HEK293 (cell line): Measurements from ENCODE around the gene TAX1BP1.

Source experiments
- CTCF ChIA-PET: fragments of 350-600 bp; formaldehyde crosslinking; extraction: SDS; loops from one replicate; lab custom pipeline; 2021; ENCODE audit warnings: antibody characterized with exemption; lab: Yijun Ruan, JAX
- POLR2A ChIA-PET: fragments of 300-600 bp; formaldehyde crosslinking; extraction: SDS; loops from one replicate; lab custom pipeline; 2020; ENCODE audit warnings: antibody characterized with exemption, inconsistent platforms; lab: Yijun Ruan, JAX
- H3K27ac ChIP-seq: fragments of 200-500 bp; sonication (Bioruptor generic); 2 replicates; pipeline ENCODE4 v1.5.1; 2014; ENCODE audit warnings: low read depth, low read length, control low read depth, inconsistent platforms; ENCODE audit errors: extremely low read depth
- H3K36me3 ChIP-seq, 2 experiments: fragments of 200-500 bp in 1 of 2; sonication (Bioruptor generic) in 1 of 2; 1 replicate in 1 of 2; 2 replicates in 1 of 2; pipeline ENCODE4 v1.5.1; 2014 to 2017; ENCODE audit warnings: inconsistent platforms in 2 of 2, low read length in 2 of 2; ENCODE audit not compliant: control insufficient read depth in 2 of 2, insufficient read depth in 1 of 2
- H3K4me1 ChIP-seq: fragments of 200-500 bp; sonication (Bioruptor generic); 2 replicates; pipeline ENCODE4 v1.5.1; 2014; ENCODE audit warnings: mild to moderate bottlenecking, low read length, inconsistent platforms; ENCODE audit not compliant: control insufficient read depth, insufficient read depth
- H3K4me3 ChIP-seq: 2 replicates; pipeline ENCODE4 v1.5.1; 2011; ENCODE audit warnings: low read depth, mild to moderate bottlenecking, control low read depth, low read length, moderate library complexity
- H3K9me3 ChIP-seq: fragments of 200-500 bp; sonication (Bioruptor generic); 2 replicates; pipeline ENCODE4 v1.5.1; 2014; ENCODE audit warnings: low read depth, low read length, inconsistent platforms; ENCODE audit not compliant: control insufficient read depth, insufficient read depth
- BCL11B ChIP-seq: fragments of 450-650 bp; formaldehyde crosslinking; IDR thresholded peaks from 2 replicates; pipeline ENCODE4 v1.5.1; 2016; ENCODE audit warnings: low read depth, missing biosample characterization, missing genetic modification characterization
- MEIS1 ChIP-seq: sonication (generic); formaldehyde crosslinking; IDR thresholded peaks from 2 replicates; pipeline ENCODE4 v1.8.1; 2022; ENCODE audit warnings: missing genetic modification reagents, mild to moderate bottlenecking, borderline replicate concordance
- SP3 ChIP-seq: fragments of 450-650 bp; formaldehyde crosslinking; IDR thresholded peaks from 2 replicates; pipeline ENCODE4 v1.5.1; 2016; ENCODE audit warnings: missing biosample characterization, missing genetic modification characterization
- YY2 ChIP-seq: fragments of 450-650 bp; formaldehyde crosslinking; IDR thresholded peaks from 2 replicates; pipeline ENCODE4 v1.5.1; 2016; ENCODE audit warnings: missing biosample characterization, missing genetic modification characterization
- ZFP41 ChIP-seq: fragments of 450-650 bp; formaldehyde crosslinking; IDR thresholded peaks from 2 replicates; pipeline ENCODE4 v1.5.1; 2016; ENCODE audit warnings: missing biosample characterization, missing genetic modification characterization, borderline replicate concordance
- ZNF114 ChIP-seq: fragments of 450-650 bp; formaldehyde crosslinking; IDR thresholded peaks from 2 replicates; pipeline ENCODE4 v1.5.0; 2017; ENCODE audit warnings: missing biosample characterization, missing genetic modification characterization
- ZNF133 ChIP-seq: fragments of 450-650 bp; formaldehyde crosslinking; IDR thresholded peaks from 2 replicates; pipeline ENCODE4 v1.5.1; 2016; ENCODE audit warnings: missing biosample characterization, missing genetic modification characterization
- ZNF174 ChIP-seq: fragments of 450-650 bp; formaldehyde crosslinking; IDR thresholded peaks from 2 replicates; pipeline ENCODE4 v1.5.0; 2017; ENCODE audit warnings: missing biosample characterization, mild to moderate bottlenecking, missing genetic modification characterization
- ZNF23 ChIP-seq: fragments of 450-650 bp; formaldehyde crosslinking; IDR thresholded peaks from 2 replicates; pipeline ENCODE4 v1.5.1; 2016; ENCODE audit warnings: missing biosample characterization, missing genetic modification characterization, borderline replicate concordance
- ZNF335 ChIP-seq: fragments of 450-650 bp; formaldehyde crosslinking; conservative IDR thresholded peaks from 2 replicates; pipeline ENCODE4 v1.5.1; 2016; ENCODE audit warnings: missing biosample characterization, missing genetic modification characterization
- ZNF548 ChIP-seq: fragments of 450-650 bp; formaldehyde crosslinking; IDR thresholded peaks from 2 replicates; pipeline ENCODE4 v1.5.1; 2016; ENCODE audit warnings: missing biosample characterization, missing genetic modification characterization
- ZNF561 ChIP-seq: fragments of 450-650 bp; IDR thresholded peaks from 2 replicates; pipeline ENCODE4 v1.5.1; 2018; ENCODE audit warnings: missing biosample characterization, missing genetic modification characterization, borderline replicate concordance
- ZNF596 ChIP-seq: fragments of 450-650 bp; IDR thresholded peaks from 2 replicates; pipeline ENCODE4 v1.5.0; 2018; ENCODE audit warnings: missing biosample characterization, mild to moderate bottlenecking, missing genetic modification characterization, moderate library complexity
- ZNF623 ChIP-seq: fragments of 450-650 bp; formaldehyde crosslinking; IDR thresholded peaks from 2 replicates; pipeline ENCODE4 v1.5.1; 2016; ENCODE audit warnings: missing biosample characterization, missing genetic modification characterization
- ZNF660 ChIP-seq: fragments of 450-650 bp; IDR thresholded peaks from 2 replicates; pipeline ENCODE4 v1.5.1; 2018; ENCODE audit warnings: missing biosample characterization, mild to moderate bottlenecking, missing genetic modification characterization
- ZNF747 ChIP-seq: fragments of 450-650 bp; formaldehyde crosslinking; IDR thresholded peaks from 2 replicates; pipeline ENCODE4 v1.5.1; 2016; ENCODE audit warnings: missing biosample characterization, missing genetic modification characterization
- ZSCAN23 ChIP-seq: fragments of 450-650 bp; formaldehyde crosslinking; IDR thresholded peaks from 2 replicates; pipeline ENCODE4 v1.5.1; 2016; ENCODE audit warnings: missing biosample characterization, missing genetic modification characterization
- TF ChIP-seq, protein P1 (sequence below): fragments of 450-650 bp; formaldehyde crosslinking; IDR thresholded peaks from 2 replicates; pipeline ENCODE4 v1.5.1; 2016; ENCODE audit warnings: missing biosample characterization, missing genetic modification characterization
- TF ChIP-seq, protein P2 (sequence below): fragments of 450-650 bp; IDR thresholded peaks from 2 replicates; pipeline ENCODE4 v1.5.1; 2018; ENCODE audit warnings: missing biosample characterization, missing genetic modification characterization
- TF ChIP-seq, protein P3 (sequence below): fragments of 450-650 bp; formaldehyde crosslinking; IDR thresholded peaks from 2 replicates; pipeline ENCODE4 v1.5.1; 2016; ENCODE audit warnings: missing biosample characterization, missing genetic modification characterization, low read depth
- TF ChIP-seq, protein P4 (sequence below): fragments of 450-650 bp; formaldehyde crosslinking; IDR thresholded peaks from 2 replicates; pipeline ENCODE4 v1.5.0; 2017; ENCODE audit warnings: missing biosample characterization, missing genetic modification characterization, borderline replicate concordance

Gene TAX1BP1

DNA sequence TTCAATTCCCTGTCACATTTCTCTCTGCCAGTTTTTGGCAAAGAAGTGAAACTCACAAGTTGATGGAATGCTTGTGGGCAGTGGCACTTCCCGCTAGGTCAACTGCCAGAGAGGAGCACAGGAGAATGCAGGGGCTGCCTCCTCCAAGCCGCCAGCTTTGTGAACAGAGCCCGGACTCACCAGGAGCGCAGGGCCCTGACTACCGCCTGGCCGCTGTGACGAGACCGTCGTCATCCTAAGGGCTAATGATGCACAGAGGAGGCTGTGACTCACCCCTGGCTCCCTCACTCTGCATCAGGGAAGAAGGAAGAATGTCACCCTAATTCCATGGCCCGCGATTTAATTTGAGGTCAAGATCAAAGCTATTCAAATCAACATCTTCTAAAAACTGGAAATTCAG is 123.9 kb downstream of the TAX1BP1 start:
- no peaks in the 10 kb centered on the region for H3K36me3 ChIP-seq
- H3K4me1 ChIP-seq: no peaks in the 10 kb centered on the region
- H3K27ac ChIP-seq: no peak overlapping the region
- TF ChIP-seq MEIS1 (CRISPR knock-in tag) (no peak), YY2 (tag by site-specific recombination) (no peak), BCL11B (tag by site-specific recombination) (no peak), ZFP41 (no peak), ZNF747 (tag by site-specific recombination) (no peak), ZNF335 (tag by site-specific recombination) (no peak), ZNF623 (no peak), ZNF114 (tag by site-specific recombination) (no peak)
- TF ChIP-seq, protein P1, sequence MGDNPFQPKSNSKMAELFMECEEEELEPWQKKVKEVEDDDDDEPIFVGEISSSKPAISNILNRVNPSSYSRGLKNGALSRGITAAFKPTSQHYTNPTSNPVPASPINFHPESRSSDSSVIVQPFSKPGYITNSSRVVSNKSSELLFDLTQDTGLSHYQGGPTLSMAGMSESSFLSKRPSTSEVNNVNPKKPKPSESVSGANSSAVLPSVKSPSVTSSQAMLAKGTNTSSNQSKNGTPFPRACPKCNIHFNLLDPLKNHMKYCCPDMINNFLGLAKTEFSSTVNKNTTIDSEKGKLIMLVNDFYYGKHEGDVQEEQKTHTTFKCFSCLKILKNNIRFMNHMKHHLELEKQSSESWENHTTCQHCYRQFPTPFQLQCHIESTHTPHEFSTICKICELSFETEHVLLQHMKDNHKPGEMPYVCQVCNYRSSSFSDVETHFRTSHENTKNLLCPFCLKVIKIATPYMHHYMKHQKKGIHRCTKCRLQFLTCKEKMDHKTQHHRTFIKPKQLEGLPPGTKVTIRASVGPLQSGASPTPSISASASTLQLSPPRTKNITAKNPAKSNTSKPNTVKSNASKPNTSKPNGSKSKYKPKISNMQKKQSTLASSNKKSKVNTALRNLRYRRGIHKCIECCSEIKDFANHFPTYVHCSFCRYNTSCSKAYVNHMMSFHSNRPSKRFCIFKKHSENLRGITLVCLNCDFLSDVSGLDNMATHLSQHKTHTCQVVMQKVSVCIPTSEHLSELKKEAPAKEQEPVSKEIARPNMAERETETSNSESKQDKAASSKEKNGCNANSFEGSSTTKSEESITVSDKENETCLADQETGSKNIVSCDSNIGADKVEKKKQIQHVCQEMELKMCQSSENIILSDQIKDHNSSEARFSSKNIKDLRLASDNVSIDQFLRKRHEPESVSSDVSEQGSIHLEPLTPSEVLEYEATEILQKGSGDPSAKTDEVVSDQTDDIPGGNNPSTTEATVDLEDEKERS: no peak
- TF ChIP-seq, protein P2, sequence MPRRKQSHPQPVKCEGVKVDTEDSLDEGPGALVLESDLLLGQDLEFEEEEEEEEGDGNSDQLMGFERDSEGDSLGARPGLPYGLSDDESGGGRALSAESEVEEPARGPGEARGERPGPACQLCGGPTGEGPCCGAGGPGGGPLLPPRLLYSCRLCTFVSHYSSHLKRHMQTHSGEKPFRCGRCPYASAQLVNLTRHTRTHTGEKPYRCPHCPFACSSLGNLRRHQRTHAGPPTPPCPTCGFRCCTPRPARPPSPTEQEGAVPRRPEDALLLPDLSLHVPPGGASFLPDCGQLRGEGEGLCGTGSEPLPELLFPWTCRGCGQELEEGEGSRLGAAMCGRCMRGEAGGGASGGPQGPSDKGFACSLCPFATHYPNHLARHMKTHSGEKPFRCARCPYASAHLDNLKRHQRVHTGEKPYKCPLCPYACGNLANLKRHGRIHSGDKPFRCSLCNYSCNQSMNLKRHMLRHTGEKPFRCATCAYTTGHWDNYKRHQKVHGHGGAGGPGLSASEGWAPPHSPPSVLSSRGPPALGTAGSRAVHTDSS (tag by site-specific recombination): no peak
- POLR2A ChIA-PET: no interaction called here
- CTCF ChIA-PET: no interaction called here
- H3K9me3 ChIP-seq: no peaks in the 10 kb centered on the region
- no peak overlapping the region for H3K4me3 ChIP-seq

DNA sequence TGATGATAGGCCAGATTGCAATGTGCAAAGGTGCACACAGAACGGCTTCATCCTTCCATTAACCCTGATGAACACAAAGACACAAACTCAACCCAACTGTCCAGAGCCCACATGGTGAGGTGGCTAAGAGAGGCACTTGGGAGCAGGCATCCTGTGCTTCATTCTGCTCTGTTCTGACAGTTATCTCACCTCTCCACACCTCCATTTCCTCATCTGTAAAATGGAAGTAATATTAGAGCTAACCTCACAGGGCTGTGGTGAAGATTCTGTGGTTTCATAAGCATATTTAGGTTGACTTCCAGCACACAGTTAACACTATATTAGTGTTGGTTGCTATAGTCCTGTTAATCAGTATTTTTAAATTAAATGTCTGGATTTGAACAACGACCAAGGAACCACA is 126.3 kb downstream of the TAX1BP1 start:
- TF ChIP-seq, protein P3, sequence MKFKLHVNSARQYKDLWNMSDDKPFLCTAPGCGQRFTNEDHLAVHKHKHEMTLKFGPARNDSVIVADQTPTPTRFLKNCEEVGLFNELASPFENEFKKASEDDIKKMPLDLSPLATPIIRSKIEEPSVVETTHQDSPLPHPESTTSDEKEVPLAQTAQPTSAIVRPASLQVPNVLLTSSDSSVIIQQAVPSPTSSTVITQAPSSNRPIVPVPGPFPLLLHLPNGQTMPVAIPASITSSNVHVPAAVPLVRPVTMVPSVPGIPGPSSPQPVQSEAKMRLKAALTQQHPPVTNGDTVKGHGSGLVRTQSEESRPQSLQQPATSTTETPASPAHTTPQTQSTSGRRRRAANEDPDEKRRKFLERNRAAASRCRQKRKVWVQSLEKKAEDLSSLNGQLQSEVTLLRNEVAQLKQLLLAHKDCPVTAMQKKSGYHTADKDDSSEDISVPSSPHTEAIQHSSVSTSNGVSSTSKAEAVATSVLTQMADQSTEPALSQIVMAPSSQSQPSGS: no peak
- TF ChIP-seq ZNF548 (tag by site-specific recombination) (no peak), ZSCAN23 (tag by site-specific recombination) (no peak), SP3 (tag by site-specific recombination) (no peak), ZNF660 (tag by site-specific recombination) (no peak), ZNF596 (tag by site-specific recombination) (no peak), ZNF23 (no peak), ZNF561 (tag by site-specific recombination) (no peak), ZNF133 (tag by site-specific recombination) (no peak), ZNF174 (tag by site-specific recombination) (no peak)
- TF ChIP-seq, protein P4, sequence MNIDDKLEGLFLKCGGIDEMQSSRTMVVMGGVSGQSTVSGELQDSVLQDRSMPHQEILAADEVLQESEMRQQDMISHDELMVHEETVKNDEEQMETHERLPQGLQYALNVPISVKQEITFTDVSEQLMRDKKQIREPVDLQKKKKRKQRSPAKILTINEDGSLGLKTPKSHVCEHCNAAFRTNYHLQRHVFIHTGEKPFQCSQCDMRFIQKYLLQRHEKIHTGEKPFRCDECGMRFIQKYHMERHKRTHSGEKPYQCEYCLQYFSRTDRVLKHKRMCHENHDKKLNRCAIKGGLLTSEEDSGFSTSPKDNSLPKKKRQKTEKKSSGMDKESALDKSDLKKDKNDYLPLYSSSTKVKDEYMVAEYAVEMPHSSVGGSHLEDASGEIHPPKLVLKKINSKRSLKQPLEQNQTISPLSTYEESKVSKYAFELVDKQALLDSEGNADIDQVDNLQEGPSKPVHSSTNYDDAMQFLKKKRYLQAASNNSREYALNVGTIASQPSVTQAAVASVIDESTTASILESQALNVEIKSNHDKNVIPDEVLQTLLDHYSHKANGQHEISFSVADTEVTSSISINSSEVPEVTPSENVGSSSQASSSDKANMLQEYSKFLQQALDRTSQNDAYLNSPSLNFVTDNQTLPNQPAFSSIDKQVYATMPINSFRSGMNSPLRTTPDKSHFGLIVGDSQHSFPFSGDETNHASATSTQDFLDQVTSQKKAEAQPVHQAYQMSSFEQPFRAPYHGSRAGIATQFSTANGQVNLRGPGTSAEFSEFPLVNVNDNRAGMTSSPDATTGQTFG (tag by site-specific recombination): no peak
- TF ChIP-seq, all 188 proteins: peak for 0
- ChIA-PET POLR2A (no interaction called here), CTCF (interaction anchor here (1.2 kb wide), 1 partner anchor 624 kb away, joined by 3 read pairs; the partner anchor contains the start of gene EVX1)
- H3K4me1 ChIP-seq: no peaks in the 10 kb centered on the region
- H3K4me3 ChIP-seq: no peak overlapping the region
- no peaks in the 10 kb centered on the region for H3K9me3 ChIP-seq
- no peak overlapping the region for H3K27ac ChIP-seq
- H3K36me3 ChIP-seq: no peaks in the 10 kb centered on the region
